ENCODE results near the gene APEX2.

APEX2 gene

GRCh38 chrX:55026143-55026542, 26.0 kb downstream of the APEX2 start:
- Histone ChIP-seq H3K4me2 (ENCODE audit: low read length) (no peak overlapping the region), H3K9ac (ENCODE audit: low read length) (no peak overlapping the region), H3K27ac (ENCODE audit: low read length) (no peak overlapping the region), H3K4me1 (ENCODE audit: low read length) (no peaks in the 10 kb centered on the region), H3K79me2 (ENCODE audit: low read length) (no peaks in the 10 kb centered on the region), H3K27me3 (ENCODE audit: low read depth, low read length) (no peaks in the 10 kb centered on the region), H2AFZ (ENCODE audit: low read depth, low read length) (no peak overlapping the region), H3K9me3 (ENCODE audit: insufficient read depth, low read length) (no peaks in the 10 kb centered on the region), H3K36me3 (replicated peaks; ENCODE audit: low read depth, low read length) (no peaks in the 10 kb centered on the region), H3K4me3 (ENCODE audit: low read length) (no peak overlapping the region), H4K20me1 (ENCODE audit: insufficient read depth, low read length) (no peaks in the 10 kb centered on the region)
- no peak for TF ChIP-seq EZH2phosphoT487 (IDR thresholded peaks at IDR 0.05; ENCODE audit: low read depth)
- no peak for TF ChIP-seq CTCF (IDR thresholded peaks at IDR 0.05; ENCODE audit: low read depth, low read length)

GRCh38 chrX:55026840-55027239, 26.7 kb downstream of the APEX2 start:
- Histone ChIP-seq H3K27ac (ENCODE audit: low read length) (no peak overlapping the region), H3K4me1 (ENCODE audit: low read length) (no peaks in the 10 kb centered on the region), H3K27me3 (ENCODE audit: low read depth, low read length) (no peaks in the 10 kb centered on the region), H3K79me2 (ENCODE audit: low read length) (no peaks in the 10 kb centered on the region), H3K4me2 (ENCODE audit: low read length) (no peak overlapping the region), H2AFZ (ENCODE audit: low read depth, low read length) (no peak overlapping the region), H4K20me1 (ENCODE audit: insufficient read depth, low read length) (no peaks in the 10 kb centered on the region), H3K9ac (ENCODE audit: low read length) (no peak overlapping the region), H3K36me3 (replicated peaks; ENCODE audit: low read depth, low read length) (no peaks in the 10 kb centered on the region), H3K4me3 (ENCODE audit: low read length) (no peak overlapping the region), H3K9me3 (ENCODE audit: insufficient read depth, low read length) (no peaks in the 10 kb centered on the region)
- TF ChIP-seq CTCF (IDR thresholded peaks at IDR 0.05; ENCODE audit: low read depth, low read length) (no peak), EZH2phosphoT487 (IDR thresholded peaks at IDR 0.05; ENCODE audit: low read depth) (no peak)

- TF ChIP-seq CTCF (IDR thresholded peaks at IDR 0.05; ENCODE audit: low read depth, low read length) (no peak), EZH2phosphoT487 (IDR thresholded peaks at IDR 0.05; ENCODE audit: low read depth) (no peak)
- H2AFZ ChIP-seq (ENCODE audit: low read depth, low read length), result no peak overlapping the region
- no peaks in the 10 kb centered on the region for H3K27me3 ChIP-seq (ENCODE audit: low read depth, low read length)
Measured at GRCh38 chrX:55028040-55028439, 27.9 kb downstream of the APEX2 start.

GRCh38 chrX:55028611-55029010, 28.4 kb downstream of the APEX2 start:
- H3K4me1 ChIP-seq (ENCODE audit: low read length), result no peaks in the 10 kb centered on the region
- H2AFZ ChIP-seq (ENCODE audit: low read depth, low read length), result no peak overlapping the region
- no peaks in the 10 kb centered on the region for H4K20me1 ChIP-seq (ENCODE audit: insufficient read depth, low read length)
- no peak overlapping the region for H3K4me2 ChIP-seq (ENCODE audit: low read length)
- H3K27me3 ChIP-seq (ENCODE audit: low read depth, low read length), result no peaks in the 10 kb centered on the region
- H3K79me2 ChIP-seq (ENCODE audit: low read length), result no peaks in the 10 kb centered on the region
- H3K9me3 ChIP-seq (ENCODE audit: insufficient read depth, low read length), result no peaks in the 10 kb centered on the region
- no peak overlapping the region for H3K4me3 ChIP-seq (ENCODE audit: low read length)
- H3K27ac ChIP-seq (ENCODE audit: low read length), result no peak overlapping the region
- no peaks in the 10 kb centered on the region for H3K36me3 ChIP-seq (replicated peaks; ENCODE audit: low read depth, low read length)
- H3K9ac ChIP-seq (ENCODE audit: low read length), result no peak overlapping the region
- TF ChIP-seq EZH2phosphoT487 (IDR thresholded peaks at IDR 0.05; ENCODE audit: low read depth) (no peak), CTCF (IDR thresholded peaks at IDR 0.05; ENCODE audit: low read depth, low read length) (no peak)

More at GRCh38 chrX:55028040-55028439, 27.9 kb downstream of the APEX2 start:
- Histone ChIP-seq H3K4me1 (ENCODE audit: low read length) (no peaks in the 10 kb centered on the region), H3K27ac (ENCODE audit: low read length) (no peak overlapping the region), H3K9ac (ENCODE audit: low read length) (no peak overlapping the region), H3K36me3 (replicated peaks; ENCODE audit: low read depth, low read length) (no peaks in the 10 kb centered on the region), H3K9me3 (ENCODE audit: insufficient read depth, low read length) (no peaks in the 10 kb centered on the region), H4K20me1 (ENCODE audit: insufficient read depth, low read length) (no peaks in the 10 kb centered on the region), H3K4me3 (ENCODE audit: low read length) (no peak overlapping the region), H3K79me2 (ENCODE audit: low read length) (no peaks in the 10 kb centered on the region), H3K4me2 (ENCODE audit: low read length) (no peak overlapping the region)
